ENCODE results near the gene CDKAL1. TPM values are rescaled to one million over a fixed set of nuclear protein-coding genes. Genes with fewer than 3 reads are reported as not detected.

Gene CDKAL1
- total and polyA plus RNA-seq, 2 of the 8 experiments (the other 6 are each of a cell fraction or from before 2014, with no cell fraction given) = 8.4 to 24.6 TPM

DNA sequence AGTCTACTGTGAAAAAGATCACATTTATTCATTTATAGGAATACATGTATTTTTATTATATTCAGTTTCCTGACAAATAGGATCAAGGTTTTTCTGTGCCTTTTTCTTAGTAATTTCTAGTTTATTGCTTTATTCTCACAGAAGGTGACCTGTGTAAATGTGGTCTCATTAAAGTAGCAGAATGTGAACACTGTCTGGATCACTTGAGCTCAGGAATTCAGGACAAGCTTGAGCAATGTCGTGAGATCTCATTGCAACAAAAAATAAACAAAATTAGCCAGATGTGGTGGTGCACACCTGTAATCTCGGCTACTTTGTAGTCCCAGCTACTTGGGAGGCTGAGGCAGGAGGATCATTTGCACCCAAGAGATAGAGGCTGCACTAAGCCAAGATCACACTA lies 516.7 kb downstream of the CDKAL1 start:
- H4K5ac ChIP-seq (ENCODE audit: insufficient read length, low read depth, low read length) = no peak overlapping the region
- POLR2A ChIA-PET (ENCODE audit: partially characterized antibody) = no interaction called here
- WGBS, 2 experiments (ENCODE audit: extremely low coverage in 1 of 2, insufficient coverage in 1 of 2, insufficient read length in 1 of 2, insufficient replicate concordance in 2 of 2, low coverage in 1 of 2, low lambda C conversion rate in 2 of 2, missing lambda C conversion rate in 1 of 2) = 93% methylated on average over 2 of the region's 2 CpGs; no CpG with 5 or more reads in 1 of the 2 experiments
- TF ChIP-seq RNF2 (IDR thresholded peaks at IDR 0.05; ENCODE audit: borderline replicate concordance, low read depth, low read length, missing control alignments, poor library complexity, severe bottlenecking) (no peak), TAF7 (optimal IDR thresholded peaks at IDR 0.05; ENCODE audit: borderline replicate concordance, low read depth, low read length) (no peak), JUN (IDR thresholded peaks at IDR 0.05; ENCODE audit: low read depth, low read length) (no peak), PHF8 (conservative IDR thresholded peaks at IDR 0.05; ENCODE audit: low read depth, low read length) (no peak), TBP (IDR thresholded peaks at IDR 0.05; ENCODE audit: low read depth, low read length) (no peak), POU5F1 (IDR thresholded peaks at IDR 0.05; ENCODE audit: low read depth, low read length) (no peak), SP2 (IDR thresholded peaks at IDR 0.05; ENCODE audit: low read length) (no peak), GABPA (IDR thresholded peaks at IDR 0.05; ENCODE audit: borderline replicate concordance, insufficient read depth, low read length) (no peak), CREB1 (IDR thresholded peaks at IDR 0.05) (no peak), NANOG (IDR thresholded peaks at IDR 0.05; ENCODE audit: insufficient read depth, low read depth, low read length, poor library complexity, severe bottlenecking) (no peak), NRF1 (IDR thresholded peaks at IDR 0.05; ENCODE audit: low read depth, low read length) (no peak), KDM5A (IDR thresholded peaks at IDR 0.05; ENCODE audit: low read length) (no peak)
- TF ChIP-seq, protein P1, sequence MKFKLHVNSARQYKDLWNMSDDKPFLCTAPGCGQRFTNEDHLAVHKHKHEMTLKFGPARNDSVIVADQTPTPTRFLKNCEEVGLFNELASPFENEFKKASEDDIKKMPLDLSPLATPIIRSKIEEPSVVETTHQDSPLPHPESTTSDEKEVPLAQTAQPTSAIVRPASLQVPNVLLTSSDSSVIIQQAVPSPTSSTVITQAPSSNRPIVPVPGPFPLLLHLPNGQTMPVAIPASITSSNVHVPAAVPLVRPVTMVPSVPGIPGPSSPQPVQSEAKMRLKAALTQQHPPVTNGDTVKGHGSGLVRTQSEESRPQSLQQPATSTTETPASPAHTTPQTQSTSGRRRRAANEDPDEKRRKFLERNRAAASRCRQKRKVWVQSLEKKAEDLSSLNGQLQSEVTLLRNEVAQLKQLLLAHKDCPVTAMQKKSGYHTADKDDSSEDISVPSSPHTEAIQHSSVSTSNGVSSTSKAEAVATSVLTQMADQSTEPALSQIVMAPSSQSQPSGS (IDR thresholded peaks at IDR 0.05; ENCODE audit: low read length) = no peak

More for the DNA sequence above, 516.7 kb downstream of the CDKAL1 start:
- H3K4me2 ChIP-seq (ENCODE audit: insufficient read depth in 1 of 2, low read depth in 2 of 2, low read length in 2 of 2) = no peak overlapping the region
- no peak overlapping the region for H2BK5ac ChIP-seq (ENCODE audit: low read depth, low read length)
- no peaks in the 10 kb centered on the region for H3K79me1 ChIP-seq (ENCODE audit: low read depth, low read length)
- H4K20me1 ChIP-seq (replicated peaks in 1 of 2; ENCODE audit: control insufficient read depth in 1 of 2, insufficient read depth in 2 of 2, low read length in 2 of 2) = no peaks in the 10 kb centered on the region
- H4K91ac ChIP-seq (replicated peaks; ENCODE audit: insufficient read length, low read length) = no peak overlapping the region
- H3K9me3 ChIP-seq (ENCODE audit: insufficient read depth in 2 of 2, low read depth in 1 of 2, low read length in 1 of 2) = no peaks in the 10 kb centered on the region
- H3K4ac ChIP-seq (replicated peaks; ENCODE audit: insufficient read length, low read depth, low read length) = no peak overlapping the region
- no peak overlapping the region for H2BK20ac ChIP-seq (ENCODE audit: low read length)
- H3K23me2 ChIP-seq (ENCODE audit: low read depth, low read length) = no peaks in the 10 kb centered on the region
- no peak overlapping the region for H3K9ac ChIP-seq (replicated peaks in 1 of 4; ENCODE audit: extremely low read depth in 1 of 4, low read depth in 3 of 4, low read length in 3 of 4)
- H3K27me3 ChIP-seq (replicated peaks in 1 of 4; ENCODE audit: control insufficient read depth in 3 of 4, extremely low read depth in 1 of 4, insufficient read depth in 3 of 4, low read length in 3 of 4) = no peaks in the 10 kb centered on the region
- no peak overlapping the region for H3K18ac ChIP-seq (ENCODE audit: extremely low read depth, low read length)
- CTCF ChIA-PET (ENCODE audit: partially characterized antibody) = interaction anchor here (1.1 kb wide), 1 partner anchor 149 kb away, joined by 3 read pairs; no protein-coding TSS in a partner anchor
- no peaks in the 10 kb centered on the region for H3K4me1 ChIP-seq (replicated peaks in 1 of 4; ENCODE audit: control insufficient read depth in 3 of 4, insufficient read depth in 4 of 4, low read length in 3 of 4)
- H2BK120ac ChIP-seq (replicated peaks; ENCODE audit: low read depth, low read length) = no peak overlapping the region
- H3K4me3 ChIP-seq (ENCODE audit: extremely low read depth in 1 of 4, insufficient read depth in 2 of 4, low read depth in 3 of 4, low read length in 4 of 4) = no peak overlapping the region
- no peak overlapping the region for H3K14ac ChIP-seq (ENCODE audit: insufficient read length)
- H2AFZ ChIP-seq (ENCODE audit: low read length) = no peak overlapping the region
- DNase-seq (ENCODE audit: low read depth in 1 of 2, low spot score in 2 of 2) (no peak), FAIRE-seq (no peak)
- no peak overlapping the region for H3K27ac ChIP-seq (ENCODE audit: low read depth, low read length)
- no peaks in the 10 kb centered on the region; a peak in 1 of 4 replicates for H3K79me2 ChIP-seq (ENCODE audit: control insufficient read depth in 1 of 2, insufficient read depth in 2 of 2, low read length in 2 of 2)
- no peak overlapping the region for H4K8ac ChIP-seq (ENCODE audit: extremely low read depth, insufficient read depth, low read length)
- no peak overlapping the region for H3K23ac ChIP-seq (ENCODE audit: insufficient read length)
- no peak overlapping the region for H2BK15ac ChIP-seq (ENCODE audit: low read length)
- no peaks in the 10 kb centered on the region for H3K36me3 ChIP-seq (ENCODE audit: control insufficient read depth in 2 of 4, insufficient read depth in 4 of 4, low read length in 3 of 4)
- H2BK12ac ChIP-seq (ENCODE audit: low read depth, low read length) = no peak overlapping the region
- no peak overlapping the region for H3K56ac ChIP-seq (replicated peaks; ENCODE audit: insufficient read length, low read depth, low read length)
- H2AK5ac ChIP-seq (ENCODE audit: low read depth, low read length) = no peak overlapping the region

Measured in H1 (cell line).